Tibial artery (tissue), 4 donors: Measurements from ENCODE around the gene PPIL4.
A peak's percentile ranks its signal among the peaks of the same experiment; 100 is the strongest.

Experiments used
- DNase-seq, 2 donors: peaks; one replicate each; pipeline ENCODE4 v3.0.0-alpha.2; 2019
- H3K27ac ChIP-seq, 2 donors: fragments of 200-600 bp; sonication (generic) in 1 of 2; 1 replicate in 1 of 2; 2 replicates in 1 of 2; pipeline ENCODE4 v1.5.1; 2018 to 2019; ENCODE audit warnings: mild to moderate bottlenecking in 1 of 2
- H3K27me3 ChIP-seq, 2 donors: fragments of 200-600 bp; sonication (generic) in 1 of 2; one replicate each; pipeline versions ENCODE4 v1.5.1 to v1.6.0; 2016 to 2019
- H3K36me3 ChIP-seq, 3 donors: fragments of 200-600 bp; sonication (generic) in 2 of 3; one replicate each; pipeline ENCODE4 v1.5.1; 2016 to 2019; ENCODE audit warnings: mild to moderate bottlenecking in 2 of 3
- H3K4me1 ChIP-seq, 4 donors: fragments of 200-600 bp; sonication (generic) in 2 of 4; 1 replicate in 3 of 4; 2 replicates in 1 of 4; pipeline ENCODE4 v1.5.1; 2016 to 2019
- H3K4me3 ChIP-seq, 2 donors: fragments of 200-600 bp; sonication (generic) in 1 of 2; 1 replicate in 1 of 2; 2 replicates in 1 of 2; pipeline ENCODE4 v1.5.1; 2018 to 2019; ENCODE audit warnings: mild to moderate bottlenecking in 2 of 2
- H3K9me3 ChIP-seq, 3 donors: fragments of 200-600 bp; sonication (generic) in 1 of 3; one replicate each; pipeline ENCODE4 v1.5.1; 2016 to 2019
- CTCF ChIP-seq, 2 experiments: fragments of 200-600 bp in 1 of 2; fragments of 450-650 bp in 1 of 2; IDR thresholded peaks; one replicate each; pipeline ENCODE4 v1.5.1; 2017 to 2019; ENCODE audit warnings: antibody characterized with exemption in 2 of 2, mild to moderate bottlenecking in 1 of 2, moderate library complexity in 1 of 2
- intact Hi-C: fragments of 100-400 bp; cut with DNase I; formaldehyde crosslinking; loops from one replicate; pipeline ENCODE4 v1.15.0; 2023; ENCODE audit warnings: low total_unique reads

PPIL4 gene

GRCh38 chr6:149482545-149483333 lies 63.1 kb downstream of the PPIL4 start:
- intact Hi-C loops, result no loop called here
- DNase-seq, result no peak

GRCh38 chr6:149480502-149481280 lies 65.2 kb downstream of the PPIL4 start:
- Histone ChIP-seq H3K27ac (no peak overlapping the region), H3K4me3 (no peak overlapping the region), H3K4me1 (peaks cover 0 to 17% (median 6%) of the 10 kb centered on the region in 4 donors), H3K36me3 (no peaks in the 10 kb centered on the region), H3K9me3 (no peaks in the 10 kb centered on the region), H3K27me3 (peaks cover 0 to 7% of the 10 kb centered on the region in 2 donors)
- DNase-seq, result no peak
- TF ChIP-seq CTCF (IDR thresholded peaks at IDR 0.05), result no peak
- intact Hi-C loops, result no loop called here

More at GRCh38 chr6:149482545-149483333, 63.1 kb downstream of the PPIL4 start:
- H3K27ac ChIP-seq, result peak overlapping the region; percentile 38 to 43
- peaks cover 0 to 5% of the 10 kb centered on the region in 2 donors for H3K27me3 ChIP-seq
- peaks cover 0 to 17% (median 6%) of the 10 kb centered on the region in 4 donors for H3K4me1 ChIP-seq
- H3K4me3 ChIP-seq, result peak overlapping the region; percentile 48 to 49
- no peak for TF ChIP-seq CTCF (IDR thresholded peaks at IDR 0.05)
- no peaks in the 10 kb centered on the region for H3K9me3 ChIP-seq
- H3K36me3 ChIP-seq, result no peaks in the 10 kb centered on the region

GRCh38 chr6:149478631-149479314 lies 67.1 kb downstream of the PPIL4 start:
- Histone ChIP-seq H3K36me3 (no peaks in the 10 kb centered on the region), H3K9me3 (no peaks in the 10 kb centered on the region), H3K4me1 (peaks cover 0 to 17% (median 6%) of the 10 kb centered on the region in 4 donors), H3K27ac (no peak overlapping the region), H3K27me3 (peaks cover 0 to 7% of the 10 kb centered on the region in 2 donors), H3K4me3 (no peak overlapping the region)
- no peak for TF ChIP-seq CTCF (IDR thresholded peaks at IDR 0.05)
- intact Hi-C loops, result no loop called here
- no peak for DNase-seq

DNA sequence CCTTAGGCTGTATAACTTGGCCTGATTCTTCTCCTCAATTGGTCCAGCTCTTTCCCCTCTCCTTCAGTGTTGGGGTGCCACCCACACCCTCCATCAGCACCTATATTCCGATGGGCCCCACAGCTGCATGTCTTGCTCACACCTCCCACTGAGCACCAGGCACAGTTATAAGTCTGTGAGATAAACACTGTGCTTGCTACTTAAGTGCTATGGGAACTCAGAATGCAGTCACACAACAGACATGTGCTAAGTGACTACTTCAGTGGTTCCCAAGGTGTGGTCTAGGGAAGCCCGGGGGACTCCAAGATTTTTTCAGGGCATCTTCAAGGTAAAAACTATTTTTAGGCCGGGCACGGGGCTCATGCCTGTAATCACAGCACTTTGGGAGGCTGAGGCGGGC lies 68.3 kb downstream of the PPIL4 start:
- H3K27me3 ChIP-seq, result peaks cover 0 to 7% of the 10 kb centered on the region in 2 donors
- intact Hi-C loops, result no loop called here
- no peaks in the 10 kb centered on the region for H3K9me3 ChIP-seq
- TF ChIP-seq CTCF (IDR thresholded peaks at IDR 0.05), result no peak
- H3K36me3 ChIP-seq, result no peaks in the 10 kb centered on the region
- H3K4me3 ChIP-seq, result no peak overlapping the region
- H3K4me1 ChIP-seq, result peaks cover 0 to 13% (median 6%) of the 10 kb centered on the region in 4 donors
- DNase-seq, result no peak
- no peak overlapping the region for H3K27ac ChIP-seq

DNA sequence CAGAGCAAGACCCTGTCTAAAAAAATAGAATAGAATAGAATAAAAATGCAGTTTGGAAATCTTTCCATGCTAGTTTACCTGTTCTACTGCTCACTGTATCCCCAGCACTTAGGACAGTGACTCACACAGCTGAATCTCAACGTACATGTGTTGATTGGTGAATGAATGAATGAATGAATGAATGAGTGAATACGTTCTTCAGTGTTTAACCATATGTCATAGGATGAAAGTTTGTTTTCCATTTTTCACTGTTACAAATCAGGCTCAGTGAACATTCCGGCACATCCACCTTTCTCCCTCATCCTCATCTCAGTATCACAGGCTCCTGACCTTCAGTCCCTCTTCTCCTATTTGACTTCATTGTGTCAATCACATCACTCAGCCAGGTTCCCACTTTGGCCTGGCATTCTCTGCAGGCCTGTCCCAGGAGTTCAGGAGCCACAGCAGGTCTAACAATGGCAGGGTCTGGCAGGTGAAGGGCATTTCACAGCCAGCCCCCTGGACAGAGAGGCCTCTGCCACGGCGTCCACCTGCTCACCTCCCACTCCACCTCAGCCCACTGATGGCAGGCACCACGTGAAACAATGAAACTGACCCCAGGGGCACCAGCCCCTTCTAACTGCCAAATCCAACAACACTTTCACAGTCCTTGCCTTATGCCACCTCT lies 68.9 kb downstream of the PPIL4 start:
- intact Hi-C loops, result no loop called here
- no peaks in the 10 kb centered on the region for H3K9me3 ChIP-seq
- no peak overlapping the region for H3K27ac ChIP-seq

More for the DNA sequence above, 68.9 kb downstream of the PPIL4 start:
- peaks cover 0 to 7% (median under 1%) of the 10 kb centered on the region in 4 donors for H3K4me1 ChIP-seq
- no peak overlapping the region for H3K4me3 ChIP-seq
- H3K36me3 ChIP-seq, result no peaks in the 10 kb centered on the region
- no peak for TF ChIP-seq CTCF (IDR thresholded peaks at IDR 0.05)
- peaks cover 0 to 7% of the 10 kb centered on the region in 2 donors for H3K27me3 ChIP-seq
- no peak for DNase-seq
